GM12872 (cell line): Measurements from ENCODE around the gene LEFTY2.

Experiments used
- TF ChIP-seq, protein P1 (sequence below): IDR thresholded peaks from 3 replicates; pipeline ENCODE4 v1.5.1; 2011; ENCODE audit warnings: low read depth, mild to moderate bottlenecking, low read length, moderate library complexity; ENCODE audit not compliant: insufficient read depth

LEFTY2 gene

DNA sequence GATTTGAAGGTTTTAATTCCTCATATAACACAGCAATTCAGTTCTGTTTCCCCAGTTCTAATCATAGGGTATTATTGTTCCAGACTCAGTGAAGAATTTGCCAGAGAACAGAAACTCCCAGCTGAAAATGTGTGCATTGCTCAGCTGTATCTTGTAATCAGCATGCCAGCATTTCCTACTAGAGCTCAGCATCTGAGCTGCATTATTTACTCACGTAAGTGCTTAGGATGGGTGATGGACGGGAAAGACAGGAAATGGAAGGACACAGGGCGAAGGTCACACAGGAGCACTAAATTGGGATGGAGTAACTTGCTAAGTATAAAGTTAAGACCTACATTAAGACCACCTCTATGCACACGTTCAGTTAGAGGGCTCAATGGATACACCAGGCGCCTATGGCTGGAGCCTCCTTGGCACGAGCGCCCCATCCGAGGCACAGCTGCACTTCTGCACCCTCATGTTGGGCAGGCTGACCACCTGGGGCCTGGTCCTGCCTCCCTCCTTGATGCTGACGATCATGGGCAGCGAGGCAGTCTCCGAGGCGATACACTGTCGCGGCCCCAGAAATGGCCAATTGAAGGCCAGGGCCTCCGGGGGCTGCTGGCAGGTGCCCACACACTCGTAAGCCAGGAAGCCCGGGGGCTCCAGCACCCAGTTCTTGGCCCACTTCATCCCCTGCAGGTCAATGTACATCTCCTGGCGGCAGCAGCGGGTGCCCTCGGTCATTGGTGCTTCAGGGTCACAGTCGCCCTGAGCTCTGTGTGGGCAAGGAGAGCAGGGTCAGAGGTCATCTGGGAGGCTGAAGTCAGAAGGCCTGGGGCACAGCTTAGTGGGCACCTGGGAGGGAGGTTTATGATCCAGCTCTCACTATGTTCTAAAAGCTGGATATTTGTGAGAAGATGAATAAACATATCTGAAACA lies 3.7 kb downstream of the LEFTY2 start:
- TF ChIP-seq, protein P1, sequence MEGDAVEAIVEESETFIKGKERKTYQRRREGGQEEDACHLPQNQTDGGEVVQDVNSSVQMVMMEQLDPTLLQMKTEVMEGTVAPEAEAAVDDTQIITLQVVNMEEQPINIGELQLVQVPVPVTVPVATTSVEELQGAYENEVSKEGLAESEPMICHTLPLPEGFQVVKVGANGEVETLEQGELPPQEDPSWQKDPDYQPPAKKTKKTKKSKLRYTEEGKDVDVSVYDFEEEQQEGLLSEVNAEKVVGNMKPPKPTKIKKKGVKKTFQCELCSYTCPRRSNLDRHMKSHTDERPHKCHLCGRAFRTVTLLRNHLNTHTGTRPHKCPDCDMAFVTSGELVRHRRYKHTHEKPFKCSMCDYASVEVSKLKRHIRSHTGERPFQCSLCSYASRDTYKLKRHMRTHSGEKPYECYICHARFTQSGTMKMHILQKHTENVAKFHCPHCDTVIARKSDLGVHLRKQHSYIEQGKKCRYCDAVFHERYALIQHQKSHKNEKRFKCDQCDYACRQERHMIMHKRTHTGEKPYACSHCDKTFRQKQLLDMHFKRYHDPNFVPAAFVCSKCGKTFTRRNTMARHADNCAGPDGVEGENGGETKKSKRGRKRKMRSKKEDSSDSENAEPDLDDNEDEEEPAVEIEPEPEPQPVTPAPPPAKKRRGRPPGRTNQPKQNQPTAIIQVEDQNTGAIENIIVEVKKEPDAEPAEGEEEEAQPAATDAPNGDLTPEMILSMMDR: no peak

DNA sequence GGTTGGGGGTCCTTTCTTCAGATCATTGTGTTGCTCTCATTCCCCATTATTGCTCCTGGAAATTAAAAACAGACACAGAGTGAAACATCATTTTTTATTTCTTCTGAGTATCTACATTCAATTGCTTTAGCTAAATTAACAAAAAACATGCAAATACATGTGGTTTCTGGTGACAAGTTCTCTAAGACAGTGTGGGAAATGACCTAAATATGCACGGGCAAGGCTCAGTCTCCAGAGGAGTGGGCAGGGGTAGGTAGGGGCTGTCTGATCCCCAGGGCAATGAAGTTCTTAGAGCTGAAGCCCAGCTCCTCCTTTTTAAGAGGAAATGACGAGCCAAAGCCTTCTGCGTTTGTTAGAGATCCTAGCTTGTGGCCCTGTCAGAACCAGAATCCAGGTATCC lies 4.5 kb downstream of the LEFTY2 start:
- TF ChIP-seq, protein P1: no peak

DNA sequence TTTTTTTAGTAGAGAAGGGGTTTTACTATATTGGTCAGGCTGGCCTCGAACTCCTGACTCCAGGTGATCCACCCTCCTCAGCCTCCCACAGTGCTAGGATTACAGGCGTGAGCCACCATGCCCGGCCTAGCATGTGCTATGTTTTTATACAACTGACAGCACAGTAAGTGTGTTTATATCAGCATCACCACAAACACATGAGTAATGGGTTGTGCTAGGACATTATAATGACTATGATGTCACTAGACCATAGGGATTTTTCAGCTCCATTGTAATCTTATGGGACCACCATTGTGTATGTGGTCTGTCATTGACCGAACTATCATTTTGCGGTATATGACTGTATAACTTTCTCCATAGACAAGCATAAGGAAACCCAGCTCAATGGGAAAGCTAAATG lies 6.3 kb downstream of the LEFTY2 start:
- TF ChIP-seq, protein P1: no peak

DNA sequence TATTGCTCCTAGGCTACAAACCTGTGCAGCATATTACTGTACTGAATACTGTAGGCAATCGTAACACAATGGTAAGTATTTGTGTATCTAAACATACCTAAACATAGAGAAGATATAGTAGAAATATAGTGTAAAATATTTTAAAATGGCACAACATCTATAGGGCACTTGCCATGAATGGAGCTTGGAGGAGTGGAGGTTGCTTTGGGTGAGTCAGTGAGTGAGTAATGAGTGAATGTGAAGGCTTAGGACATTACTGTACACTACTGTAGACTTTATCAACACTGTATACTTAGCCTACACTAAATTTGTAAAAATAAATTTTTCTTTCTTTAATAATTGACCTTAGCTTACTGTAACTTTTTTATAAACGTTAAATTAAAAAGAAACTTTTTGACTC lies 7.9 kb downstream of the LEFTY2 start:
- TF ChIP-seq, protein P1: no peak

DNA sequence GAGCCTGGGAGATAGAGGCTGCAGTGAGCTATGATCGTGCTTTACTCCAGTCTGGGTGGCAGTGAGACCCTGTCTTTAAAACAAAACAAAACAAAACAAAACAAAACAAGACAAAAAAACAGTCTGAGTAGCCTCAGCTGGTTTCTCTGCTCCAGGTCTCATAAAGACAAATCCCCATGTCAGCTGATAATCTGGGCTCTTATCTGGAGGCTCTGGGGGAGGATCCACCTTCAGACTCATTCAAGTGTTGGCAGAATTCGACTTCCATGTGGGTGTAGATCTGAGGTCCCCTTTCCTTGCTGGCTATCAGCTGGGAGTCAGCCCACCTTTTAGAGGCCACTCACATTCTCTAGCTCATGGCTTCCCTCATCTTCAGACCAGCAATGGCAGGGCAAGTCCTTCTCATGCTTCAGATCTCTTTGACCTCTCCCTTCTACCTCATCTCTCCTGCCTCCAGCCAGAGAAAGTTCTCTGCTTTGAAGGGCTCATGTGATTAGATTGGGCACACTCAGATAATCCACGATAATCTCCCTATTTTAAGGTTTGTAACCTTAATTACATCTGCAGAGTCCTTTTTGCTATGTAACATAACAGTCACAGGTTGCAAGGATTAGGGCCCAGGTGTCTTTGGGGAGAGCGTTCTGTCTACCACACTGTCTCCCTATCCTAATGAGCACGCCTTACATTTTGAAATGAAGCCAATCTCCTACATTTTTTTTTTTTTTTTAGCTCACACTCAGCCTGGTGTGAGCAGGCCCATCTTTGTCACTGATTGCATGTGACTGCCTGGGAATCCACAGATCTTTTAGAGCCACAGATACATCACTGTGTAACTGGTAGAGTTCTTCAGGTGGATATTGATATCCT lies 9.5 kb downstream of the LEFTY2 start:
- TF ChIP-seq, protein P1: no peak

DNA sequence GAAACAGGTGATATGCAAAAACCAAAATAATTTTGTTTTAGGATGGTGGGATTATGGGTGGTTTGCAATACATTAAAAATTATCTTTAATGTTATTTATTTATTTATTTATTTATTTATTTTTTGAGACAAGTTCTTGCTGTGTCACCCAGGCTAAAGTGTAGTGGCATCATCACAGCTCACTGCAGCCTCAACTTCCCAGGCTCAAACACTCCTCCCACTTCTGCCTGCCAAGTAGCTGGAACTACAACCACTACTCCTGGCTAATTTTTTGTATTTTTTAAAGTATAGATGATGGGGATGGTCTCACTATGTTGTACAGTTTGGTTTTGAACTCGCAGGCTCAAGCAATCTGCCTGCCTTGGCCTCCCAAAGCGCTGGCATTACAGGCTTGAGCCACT lies 10.5 kb downstream of the LEFTY2 start:
- TF ChIP-seq, protein P1: no peak
